HG02970 (cell line): ENCODE results near the gene DNAJB9.

Experiments used
- ATAC-seq: cut with Tn5 transposase; IDR thresholded peaks from one replicate; pipeline ENCODE4 v1.9.1; 2021; ENCODE audit warnings: mild to moderate bottlenecking, moderate library complexity, moderate number of reproducible peaks; ENCODE audit not compliant: unreplicated experiment, low FRiP score

DNAJB9 gene

DNA sequence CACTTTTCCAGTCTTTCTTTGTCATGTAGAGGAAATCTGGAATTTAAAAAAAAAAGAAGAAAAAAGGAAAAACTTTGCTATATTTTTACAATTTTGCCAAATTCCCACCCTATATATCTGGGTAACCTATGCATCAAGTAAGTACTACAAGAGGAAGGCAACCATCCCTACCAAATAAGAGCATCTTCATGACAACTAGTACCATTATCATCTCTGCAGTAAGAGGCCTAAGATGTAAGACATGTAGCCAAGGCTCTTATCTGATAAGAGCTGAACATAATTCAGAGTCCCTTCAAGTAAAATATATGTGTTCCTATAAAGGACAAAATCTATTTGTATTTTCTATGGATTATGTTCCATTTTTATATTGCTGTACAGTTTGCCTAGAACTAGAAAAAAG, 3.7 kb upstream of the DNAJB9 start:
- ATAC-seq, result no peak

DNA sequence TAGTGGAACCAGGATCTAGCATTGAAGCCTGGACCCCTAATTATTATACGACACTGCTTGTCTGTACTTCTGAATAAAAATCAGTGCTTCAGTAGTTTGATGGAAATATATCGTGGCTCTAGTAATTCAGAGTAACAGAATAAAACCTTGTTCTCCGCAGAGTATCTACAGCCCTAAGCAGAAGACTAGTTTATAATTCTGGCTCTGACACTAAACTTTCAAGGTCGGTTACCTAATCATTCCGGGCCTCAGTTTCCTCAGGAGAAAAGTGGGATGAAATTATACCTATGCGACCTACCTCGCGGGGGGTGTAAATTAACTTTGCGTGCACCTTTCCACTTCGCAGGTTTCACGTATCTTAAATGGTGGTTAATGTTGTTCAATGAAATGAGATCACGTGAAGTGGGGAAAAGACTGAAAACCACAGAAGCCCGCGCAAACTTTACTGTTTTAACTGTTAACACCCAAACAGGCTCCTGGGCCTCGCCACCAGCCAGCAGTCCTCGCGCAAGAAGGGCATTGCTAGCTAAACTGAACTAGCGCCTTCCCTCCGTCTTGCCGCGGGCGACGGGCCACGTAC, 783 bp upstream of the DNAJB9 start:
- no peak for ATAC-seq

GRCh38 chr7:108570146-108570755, 577 bp downstream of the DNAJB9 start:
- peak; percentile 11 for ATAC-seq

- ATAC-seq, result no peak
These were observed 2.8 kb downstream of the DNAJB9 start for GRCh38 chr7:108572480-108572879.

- no peak for ATAC-seq
These were observed 5.5 kb downstream of the DNAJB9 start for GRCh38 chr7:108575156-108575555.

DNA sequence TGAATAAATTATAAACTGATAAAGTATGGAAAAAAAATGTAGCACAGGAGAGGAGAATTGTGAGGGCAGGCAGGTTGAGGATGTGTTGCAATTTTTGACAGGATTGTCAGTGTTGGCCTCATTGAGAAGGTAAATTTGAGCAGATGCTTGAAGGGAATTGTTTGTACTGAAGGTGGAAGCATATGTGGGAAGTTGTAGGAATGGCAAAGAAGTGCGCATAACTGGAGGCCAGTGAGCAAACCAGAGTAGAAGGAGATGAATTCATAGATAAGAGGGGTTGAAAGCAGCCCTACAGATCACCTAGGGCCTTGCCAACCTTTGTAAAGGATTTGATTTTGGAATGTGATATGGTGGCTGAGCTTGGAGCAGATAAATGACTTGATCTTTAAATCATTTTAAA, 6.4 kb downstream of the DNAJB9 start:
- ATAC-seq, result no peak

- no peak for ATAC-seq
These were observed 9.3 kb downstream of the DNAJB9 start for GRCh38 chr7:108578937-108579336.

DNA sequence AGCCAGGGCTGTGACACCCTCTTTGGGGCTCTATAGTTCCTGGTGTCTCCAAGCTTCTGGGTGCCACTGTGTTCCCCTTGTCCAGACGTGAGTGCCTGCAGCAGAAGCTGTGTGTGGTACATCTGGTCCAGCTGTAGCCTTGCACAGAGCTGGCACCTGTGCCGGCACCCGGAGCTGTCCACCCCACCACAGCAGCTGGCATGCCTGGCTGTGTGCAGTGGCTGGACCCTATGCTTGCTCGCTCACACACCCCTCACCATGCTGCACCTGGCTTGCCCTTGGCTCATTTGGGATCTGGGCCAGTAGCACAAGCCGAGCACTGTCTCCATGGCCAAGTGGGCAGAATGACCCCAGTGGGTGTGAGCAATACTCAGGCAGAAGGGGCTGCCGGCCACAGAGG, 10.6 kb downstream of the DNAJB9 start:
- no peak for ATAC-seq

DNA sequence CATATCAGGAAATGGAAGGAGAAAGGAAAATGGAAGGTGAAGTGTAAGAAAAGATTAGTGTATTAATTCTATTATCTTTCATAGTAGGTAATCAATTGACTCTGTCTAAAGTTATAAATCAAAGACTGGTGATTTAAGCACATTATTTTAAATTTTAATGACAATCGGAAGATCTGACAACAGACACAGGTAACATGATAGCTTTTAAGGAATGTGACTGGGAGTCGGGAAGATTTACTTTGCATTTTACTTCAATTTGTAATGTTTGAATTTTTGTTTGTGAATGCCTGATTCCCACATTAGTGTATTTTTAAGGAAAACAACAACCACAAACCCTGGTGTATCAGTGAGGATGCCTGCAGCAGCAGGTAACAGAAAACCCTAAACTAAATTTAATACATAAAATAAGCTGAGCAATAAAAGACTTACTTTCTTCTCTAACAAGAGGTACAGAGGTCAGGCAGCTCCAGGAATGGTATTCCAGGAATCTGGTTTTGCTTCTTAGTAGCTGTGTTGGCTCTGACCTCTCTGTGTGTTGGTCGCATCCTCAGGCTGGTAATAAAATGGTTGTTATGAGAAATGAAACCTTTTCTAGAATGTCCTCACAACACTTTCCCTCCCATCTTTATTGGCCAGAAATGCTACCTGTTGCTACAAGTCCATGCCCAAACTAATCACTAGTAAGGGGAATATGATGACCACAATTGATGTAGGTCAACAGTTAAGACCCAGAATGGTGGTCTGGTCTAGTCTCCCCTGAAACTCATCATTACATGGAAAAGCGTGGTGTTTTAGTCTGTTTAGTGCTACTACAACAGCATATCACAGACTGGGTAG, 12.2 kb downstream of the DNAJB9 start:
- ATAC-seq, result no peak

DNA sequence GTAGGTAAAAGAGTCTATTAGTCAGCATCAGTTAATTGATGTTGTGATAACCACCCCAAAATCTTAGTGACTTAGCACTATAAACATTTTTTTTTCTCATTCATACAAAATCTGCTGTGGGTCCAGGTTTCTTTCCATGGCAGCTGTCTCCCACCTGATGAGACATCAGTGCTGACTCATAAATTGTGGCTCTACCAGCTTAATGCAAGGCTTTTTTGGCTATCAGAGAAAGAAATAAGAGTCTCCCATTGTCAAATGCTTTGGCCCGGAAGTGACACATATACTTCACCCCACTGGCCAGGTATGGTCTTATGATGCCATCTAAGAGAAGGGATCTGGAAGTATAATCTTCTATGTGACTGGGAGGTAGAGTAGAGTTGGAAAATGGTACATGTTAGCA, 14.5 kb downstream of the DNAJB9 start:
- ATAC-seq, result no peak

- ATAC-seq, result no peak
These were observed 16.2 kb downstream of the DNAJB9 start for GRCh38 chr7:108585843-108586242.

DNA sequence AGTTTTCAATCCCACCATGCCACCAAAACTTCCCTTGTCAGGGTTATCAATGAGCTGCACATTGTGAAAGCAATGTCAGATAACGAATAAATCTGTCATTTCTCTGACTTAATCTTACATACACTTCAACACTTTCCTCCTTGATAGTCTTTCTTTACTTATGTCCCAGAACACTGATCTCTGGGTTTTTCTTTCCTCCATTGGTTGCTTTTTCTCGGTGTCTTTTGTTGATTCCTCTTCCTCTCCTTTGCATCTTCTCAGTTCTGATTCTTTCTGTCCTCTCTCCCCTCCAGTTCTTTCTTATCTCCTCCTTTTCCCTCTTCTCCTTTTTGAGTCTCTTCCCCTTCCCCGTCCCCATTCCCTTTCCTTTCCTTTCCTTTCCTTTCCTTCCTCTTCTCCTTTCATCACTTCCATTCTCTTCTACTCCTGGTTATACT, 16.6 kb downstream of the DNAJB9 start:
- no peak for ATAC-seq

GRCh38 chr7:108589199-108589598, 19.5 kb downstream of the DNAJB9 start:
- ATAC-seq, result no peak

DNA sequence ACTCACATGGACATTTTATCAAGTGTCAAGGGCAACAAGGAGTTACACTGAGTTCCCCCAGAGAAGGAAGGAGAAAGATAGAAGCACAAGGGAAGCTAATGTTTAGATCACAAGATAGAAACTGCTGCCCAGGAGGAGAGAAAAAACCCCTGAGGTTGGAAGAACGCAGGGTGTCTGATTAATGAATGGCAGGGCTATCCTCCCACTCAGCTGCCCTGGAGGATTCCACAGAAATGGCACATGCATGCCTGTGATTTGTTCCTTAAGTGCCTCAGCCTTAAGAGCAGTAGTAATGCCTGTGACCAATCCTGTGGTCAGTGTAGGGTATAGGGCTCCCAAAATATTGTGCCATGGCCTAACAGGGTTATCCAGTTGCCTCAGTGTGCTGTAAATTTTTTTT, 20.2 kb downstream of the DNAJB9 start:
- no peak for ATAC-seq

DNA sequence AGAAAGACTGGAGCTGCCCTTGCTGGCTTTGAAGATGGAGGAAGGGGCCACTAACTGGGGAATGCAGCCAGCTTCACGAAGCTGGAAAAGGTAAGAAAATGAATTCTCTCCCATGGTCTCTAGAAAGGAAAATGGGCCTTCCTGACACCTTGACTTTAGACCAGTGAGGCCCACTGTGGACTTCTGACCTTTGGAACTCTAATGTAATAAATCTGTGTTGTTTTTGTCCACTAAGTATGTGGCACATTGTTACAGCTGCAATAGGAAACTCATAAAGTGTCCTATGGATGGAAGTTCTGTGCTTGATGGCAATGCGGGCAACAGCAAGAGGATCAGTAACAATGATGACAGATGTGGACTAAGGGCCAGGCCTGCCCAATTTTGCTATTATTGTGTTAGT, 20.9 kb downstream of the DNAJB9 start:
- ATAC-seq, result no peak

DNA sequence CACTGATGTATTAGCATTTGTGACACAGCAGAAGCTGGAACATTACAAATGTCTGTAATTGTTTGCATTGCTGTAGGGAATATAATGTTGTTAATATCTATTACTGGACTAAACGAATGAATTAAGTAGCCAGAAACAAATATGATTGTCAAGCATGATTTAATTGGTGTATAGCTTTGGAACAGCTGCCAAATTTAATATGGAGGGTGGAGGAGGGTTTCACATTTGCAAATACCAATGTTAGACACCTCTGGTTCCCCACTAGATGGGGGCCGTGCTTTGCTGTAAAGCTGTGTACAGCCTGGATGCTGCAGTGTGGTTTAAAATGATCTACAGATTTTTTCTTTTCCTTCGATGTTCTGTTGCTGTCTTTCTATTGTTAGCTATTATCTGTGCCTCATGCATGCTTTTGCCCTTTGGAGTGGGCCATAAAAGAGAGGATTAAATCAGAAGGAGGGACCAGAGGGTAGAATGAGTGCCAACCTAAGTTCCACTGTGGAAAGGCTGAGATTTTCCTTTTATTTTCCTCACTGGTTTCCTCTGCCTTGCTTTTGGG, 23.1 kb downstream of the DNAJB9 start:
- no peak for ATAC-seq

DNA sequence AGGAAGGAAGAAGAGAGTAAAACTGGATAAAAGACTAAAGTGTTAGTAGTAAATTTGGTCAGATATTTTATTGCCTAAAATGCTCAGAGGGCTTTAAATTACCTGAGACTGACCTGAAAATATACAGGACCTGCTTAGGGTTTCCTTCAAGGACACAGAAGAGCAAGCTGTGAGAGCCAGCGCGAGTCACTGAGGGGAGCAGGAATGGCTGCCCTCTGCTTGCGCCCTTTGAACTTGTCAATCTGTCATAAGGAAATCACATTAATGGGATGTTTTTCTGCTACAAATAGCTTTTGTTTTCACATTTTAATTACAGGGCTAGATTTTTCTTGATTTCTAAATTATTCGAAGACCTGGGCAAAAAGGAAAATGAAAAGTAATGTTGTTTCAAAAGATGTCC, 26.9 kb downstream of the DNAJB9 start:
- ATAC-seq, result no peak

DNA sequence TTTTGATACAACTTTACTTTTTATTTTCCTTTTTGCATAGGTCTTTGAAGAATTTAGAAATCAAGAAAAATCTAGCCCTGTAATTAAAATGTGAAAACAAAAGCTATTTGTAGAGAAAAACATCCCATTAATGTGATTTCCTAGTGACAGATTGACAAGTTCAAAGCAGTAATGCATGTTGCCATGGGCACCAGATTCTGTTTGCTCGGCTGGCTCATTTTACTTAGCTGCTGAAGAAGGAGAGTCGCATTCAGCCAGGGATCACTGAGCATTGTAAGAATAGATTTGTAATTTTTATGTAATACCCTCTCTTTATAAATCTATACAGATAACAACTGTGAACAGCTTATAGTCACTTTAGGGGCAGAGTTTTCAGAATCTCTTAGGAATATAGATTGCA, 28.5 kb downstream of the DNAJB9 start:
- no peak for ATAC-seq

DNA sequence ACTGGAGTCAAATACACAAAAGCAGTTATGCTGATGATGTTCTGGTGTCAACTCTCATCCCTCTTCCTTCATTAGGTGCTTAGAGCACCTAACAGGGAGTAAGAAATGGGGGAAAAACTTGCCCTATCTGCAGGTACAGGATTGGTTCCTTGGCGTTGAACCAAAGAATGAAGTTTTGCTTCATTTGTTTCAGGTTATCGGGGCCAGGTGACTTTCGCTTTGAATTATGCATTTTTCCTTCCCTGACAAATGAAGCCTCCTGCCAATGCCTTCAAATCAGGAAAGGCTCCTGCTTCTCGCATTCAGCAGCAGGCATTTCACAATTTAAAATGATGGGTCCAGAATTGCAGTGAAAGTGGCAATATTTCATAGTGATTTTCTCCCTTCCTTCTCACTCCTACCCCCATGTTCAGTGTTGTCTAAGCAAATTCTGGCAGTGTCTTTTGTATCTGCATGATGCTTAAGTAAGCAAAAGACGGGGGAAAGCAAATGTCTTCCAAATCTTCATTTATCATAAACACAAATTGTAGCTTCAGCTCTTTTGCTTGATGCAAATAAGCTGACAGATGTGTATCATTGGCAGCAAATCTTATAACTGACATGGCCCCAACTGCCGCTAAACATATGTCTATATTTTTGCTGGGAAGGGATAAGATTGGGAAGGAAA, 29.4 kb downstream of the DNAJB9 start:
- ATAC-seq, result no peak

GRCh38 chr7:108600399-108600798, 30.7 kb downstream of the DNAJB9 start:
- ATAC-seq, result no peak
